Inflammatory macrophage treated with lipopolysaccharide for 1 hour (primary cell): ENCODE measurements around the gene MBD2.

Experiments used
- DNase-seq, 2 donors: peaks; one replicate each; pipeline ENCODE4 v3.0.0-alpha.2; 2020 to 2022

The MBD2 gene

GRCh38 chr18:54192900-54193299 is 31.6 kb downstream of the MBD2 start:
- DNase-seq = no peak

- no peak for DNase-seq
These were observed 32.1 kb downstream of the MBD2 start for GRCh38 chr18:54192415-54192814.

- no peak for DNase-seq
These were observed 33.1 kb downstream of the MBD2 start for GRCh38 chr18:54191352-54191751.

GRCh38 chr18:54187372-54187771 is 37.1 kb downstream of the MBD2 start:
- no peak for DNase-seq

GRCh38 chr18:54184836-54185235 is 39.6 kb downstream of the MBD2 start:
- DNase-seq = no peak

- no peak for DNase-seq
These were observed 41.1 kb downstream of the MBD2 start for GRCh38 chr18:54183390-54183789.

- DNase-seq = peak in 1 of 2 donors; percentile 1
These were observed 42.4 kb downstream of the MBD2 start for GRCh38 chr18:54181856-54182602.

GRCh38 chr18:54173980-54174630 is 50.4 kb downstream of the MBD2 start:
- no peak for DNase-seq

- DNase-seq = no peak
These were observed 51.2 kb downstream of the MBD2 start for GRCh38 chr18:54173250-54173649.

- DNase-seq = no peak
These were observed 54.8 kb downstream of the MBD2 start for GRCh38 chr18:54169431-54170403.

- DNase-seq = no peak
These were observed 59.0 kb downstream of the MBD2 start for GRCh38 chr18:54165450-54165849.

- no peak for DNase-seq
These were observed 61.0 kb downstream of the MBD2 start for GRCh38 chr18:54163453-54163852.

- DNase-seq = no peak
These were observed 62.0 kb downstream of the MBD2 start for GRCh38 chr18:54162431-54162830.

GRCh38 chr18:54161267-54161666 is 63.2 kb downstream of the MBD2 start:
- no peak for DNase-seq

- DNase-seq = no peak
These were observed 64.6 kb downstream of the MBD2 start for GRCh38 chr18:54159906-54160305.

GRCh38 chr18:54157646-54158385 is 66.7 kb downstream of the MBD2 start:
- DNase-seq = no peak

GRCh38 chr18:54155412-54155811 is 69.1 kb downstream of the MBD2 start:
- DNase-seq = no peak

GRCh38 chr18:54154231-54154630 is 70.2 kb downstream of the MBD2 start:
- no peak for DNase-seq

GRCh38 chr18:54151376-54151775 is 73.1 kb downstream of the MBD2 start:
- no peak for DNase-seq

- DNase-seq = no peak
These were observed 74.2 kb downstream of the MBD2 start for GRCh38 chr18:54150226-54150625.

GRCh38 chr18:54149078-54149697 is 75.3 kb downstream of the MBD2 start:
- peak; percentile 31 to 38 for DNase-seq

GRCh38 chr18:54148678-54149077 is 75.8 kb downstream of the MBD2 start:
- DNase-seq = no peak
